Measurements from ENCODE around the gene GCC2. TPM values are rescaled to one million over a fixed set of nuclear protein-coding genes. Genes with fewer than 3 reads are reported as not detected.

GCC2 gene
- total RNA-seq, 1 experiment from 2014 or later, result 28.2 TPM

DNA sequence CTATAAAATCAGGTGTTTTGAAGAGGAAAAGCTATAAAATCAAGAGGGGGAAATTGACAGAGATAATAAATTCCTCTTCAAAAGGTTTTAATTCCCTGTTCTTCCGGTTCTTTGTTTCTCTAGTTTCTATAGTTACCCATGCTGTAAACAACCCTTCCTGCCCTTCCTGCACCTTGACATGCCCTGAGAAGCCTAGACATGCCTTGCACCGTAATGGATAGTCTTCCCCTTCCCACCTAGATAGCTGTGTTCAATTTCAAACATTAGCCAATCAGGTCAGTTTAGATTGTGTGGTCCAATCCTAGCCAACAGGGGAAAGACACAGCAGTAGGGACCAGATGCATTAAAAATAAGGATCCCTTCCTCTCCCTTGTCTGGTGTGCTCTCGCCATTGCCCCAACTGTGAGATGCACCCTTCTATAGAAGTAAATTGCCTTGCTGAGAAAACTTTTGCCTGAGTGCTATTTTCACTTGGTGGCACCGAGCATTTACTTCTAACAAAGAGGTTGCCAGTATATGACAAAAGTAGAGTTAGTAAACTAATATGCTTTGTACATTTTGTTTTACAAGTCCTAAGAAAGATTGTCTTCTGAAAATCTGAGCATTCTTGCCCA is 44.1 kb upstream of the GCC2 start:
- no peak overlapping the region for H3K4me2 ChIP-seq (ENCODE audit: low read length)
- H3K4me3 ChIP-seq (replicated peaks in 1 of 2; ENCODE audit: low read depth in 1 of 2, low read length in 2 of 2), result no peak overlapping the region
- H2AFZ ChIP-seq (ENCODE audit: low read depth, low read length, poor library complexity, severe bottlenecking), result no peak overlapping the region
- DNase-seq (ENCODE audit: low read depth, low spot score) (no peak), ATAC-seq (no peak)
- no TSS peak for BruUV-seq (replicated peaks)
- H3K79me2 ChIP-seq (ENCODE audit: insufficient read depth, low read length), result no peaks in the 10 kb centered on the region
- H4K20me1 ChIP-seq (ENCODE audit: insufficient read depth), result no peaks in the 10 kb centered on the region
- RAD21 ChIA-PET (ENCODE audit: low non-redundant PET in 1 of 2, low total read pairs in 2 of 2, uncharacterized antibody in 2 of 2, unreplicated experiment in 2 of 2), result no interaction called here
- no peak overlapping the region for H3K9ac ChIP-seq (ENCODE audit: low read length)
- CTCF ChIA-PET, result no interaction called here
- no peaks in the 10 kb centered on the region for H3K4me1 ChIP-seq (ENCODE audit: control insufficient read depth in 1 of 2, insufficient read depth in 2 of 2, low read length in 2 of 2)
- H3K9me2 ChIP-seq (ENCODE audit: insufficient read depth), result no peaks in the 10 kb centered on the region
- H3K36me3 ChIP-seq (ENCODE audit: control insufficient read depth in 1 of 2, insufficient read depth in 2 of 2, low read length in 2 of 2), result no peaks in the 10 kb centered on the region
- TF ChIP-seq ZFX (IDR thresholded peaks at IDR 0.05) (no peak), CEBPB (IDR thresholded peaks at IDR 0.05; ENCODE audit: low read depth) (no peak), FOSL1 (IDR thresholded peaks at IDR 0.05; ENCODE audit: low read depth) (no peak)
- TF ChIP-seq, protein P1, sequence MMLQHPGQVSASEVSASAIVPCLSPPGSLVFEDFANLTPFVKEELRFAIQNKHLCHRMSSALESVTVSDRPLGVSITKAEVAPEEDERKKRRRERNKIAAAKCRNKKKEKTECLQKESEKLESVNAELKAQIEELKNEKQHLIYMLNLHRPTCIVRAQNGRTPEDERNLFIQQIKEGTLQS (IDR thresholded peaks at IDR 0.05), result no peak
- TF ChIP-seq, protein P2, sequence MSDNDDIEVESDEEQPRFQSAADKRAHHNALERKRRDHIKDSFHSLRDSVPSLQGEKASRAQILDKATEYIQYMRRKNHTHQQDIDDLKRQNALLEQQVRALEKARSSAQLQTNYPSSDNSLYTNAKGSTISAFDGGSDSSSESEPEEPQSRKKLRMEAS (IDR thresholded peaks at IDR 0.05), result no peak
- TF ChIP-seq, protein P3, sequence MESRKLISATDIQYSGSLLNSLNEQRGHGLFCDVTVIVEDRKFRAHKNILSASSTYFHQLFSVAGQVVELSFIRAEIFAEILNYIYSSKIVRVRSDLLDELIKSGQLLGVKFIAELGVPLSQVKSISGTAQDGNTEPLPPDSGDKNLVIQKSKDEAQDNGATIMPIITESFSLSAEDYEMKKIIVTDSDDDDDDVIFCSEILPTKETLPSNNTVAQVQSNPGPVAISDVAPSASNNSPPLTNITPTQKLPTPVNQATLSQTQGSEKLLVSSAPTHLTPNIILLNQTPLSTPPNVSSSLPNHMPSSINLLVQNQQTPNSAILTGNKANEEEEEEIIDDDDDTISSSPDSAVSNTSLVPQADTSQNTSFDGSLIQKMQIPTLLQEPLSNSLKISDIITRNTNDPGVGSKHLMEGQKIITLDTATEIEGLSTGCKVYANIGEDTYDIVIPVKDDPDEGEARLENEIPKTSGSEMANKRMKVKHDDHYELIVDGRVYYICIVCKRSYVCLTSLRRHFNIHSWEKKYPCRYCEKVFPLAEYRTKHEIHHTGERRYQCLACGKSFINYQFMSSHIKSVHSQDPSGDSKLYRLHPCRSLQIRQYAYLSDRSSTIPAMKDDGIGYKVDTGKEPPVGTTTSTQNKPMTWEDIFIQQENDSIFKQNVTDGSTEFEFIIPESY (IDR thresholded peaks at IDR 0.05; ENCODE audit: extremely low read depth, insufficient replicate concordance, low read length), result no peak
- no peaks in the 10 kb centered on the region for H3K27me3 ChIP-seq (ENCODE audit: insufficient read depth, low read length)
- POLR2A ChIA-PET, result no interaction called here
- H3K27ac ChIP-seq (ENCODE audit: low read depth, low read length), result no peak overlapping the region
- H3K9me3 ChIP-seq (ENCODE audit: control insufficient read depth in 1 of 2, insufficient read depth in 1 of 2, low read depth in 1 of 2, low read length in 2 of 2), result peaks cover 5 to 8% of the 10 kb centered on the region in 2 experiments; a peak in 2 of 4 replicates
- intact Hi-C loops (cut with micrococcal nuclease), result no loop called here
